Lung (tissue), 12 donors: ENCODE data around the gene TMEM178B. TPM values are rescaled to one million over a fixed set of nuclear protein-coding genes. Genes with fewer than 3 reads are reported as not detected.

Source experiments
- ATAC-seq: fragments of 200-7000 bp; cut with Tn5 transposase; one replicate; pipeline ENCODE4 v1.9.1; 2020; ENCODE audit warnings: moderate number of reproducible peaks; ENCODE audit not compliant: insufficient read depth, low FRiP score
- DNase-seq, 3 donors: peaks; one replicate each; pipeline ENCODE4 v3.0.0-alpha.2; 2013 to 2017
- H3K27ac ChIP-seq, 2 donors: one replicate each; pipeline ENCODE4 v1.5.1; 2013; ENCODE audit warnings: mild to moderate bottlenecking in 2 of 2, moderate library complexity in 2 of 2, control low read depth in 1 of 2, inconsistent platforms in 1 of 2, low read depth in 1 of 2, low read length in 1 of 2
- H3K27me3 ChIP-seq, 3 donors: one replicate each; pipeline ENCODE4 v1.5.1; 2013; ENCODE audit warnings: low read length in 2 of 3; ENCODE audit not compliant: control insufficient read depth in 3 of 3, insufficient read depth in 3 of 3
- H3K36me3 ChIP-seq, 4 donors: one replicate each; pipeline ENCODE4 v1.5.1; 2013; ENCODE audit warnings: low read length in 4 of 4, mild to moderate bottlenecking in 1 of 4, moderate library complexity in 1 of 4; ENCODE audit not compliant: control insufficient read depth in 4 of 4, insufficient read depth in 4 of 4
- H3K4me1 ChIP-seq, 5 donors: one replicate each; pipeline ENCODE4 v1.5.1; 2013; ENCODE audit warnings: low read length in 5 of 5, mild to moderate bottlenecking in 2 of 5, moderate library complexity in 1 of 5; ENCODE audit not compliant: control insufficient read depth in 5 of 5, insufficient read depth in 5 of 5
- H3K4me3 ChIP-seq: one replicate; pipeline ENCODE4 v1.5.1; 2013; ENCODE audit warnings: mild to moderate bottlenecking, control low read depth, moderate library complexity
- H3K9ac ChIP-seq, 2 donors: one replicate each; pipeline ENCODE4 v1.5.1; 2013; ENCODE audit warnings: low read length in 2 of 2, control low read depth in 1 of 2; ENCODE audit not compliant: insufficient read depth in 1 of 2
- H3K9me3 ChIP-seq, 4 donors: one replicate each; pipeline ENCODE4 v1.5.1; 2013; ENCODE audit warnings: low read length in 3 of 4, mild to moderate bottlenecking in 1 of 4, moderate library complexity in 1 of 4; ENCODE audit not compliant: control insufficient read depth in 4 of 4, insufficient read depth in 3 of 4
- CTCF ChIP-seq: IDR thresholded peaks from 2 replicates; pipeline ENCODE4 v1.5.1; 2012; ENCODE audit warnings: mild to moderate bottlenecking; ENCODE audit errors: control extremely low read depth, extremely low read depth
- WGBS, 2 donors: extraction: QIAGEN DNeasy Blood & Tissue Kit; methylation state at CpG; one replicate each; pipeline ENCODE4 v1.1.7; 2013; 5-methylcytosine and 5-hydroxymethylcytosine counted together
- polyA plus RNA-seq, 2 donors: library from polyadenylated mRNA; stranded (reverse); fragments of 200-250 nt; gene quantifications; one replicate each; pipeline ENCODE4 v1.2.1, GENCODE V29; 2013
- total RNA-seq, 2 donors: library from RNA; depleted of rRNA in 1 of 2; stranded (reverse); fragments of >200 nt in 1 of 2; gene quantifications; one replicate each; pipeline ENCODE4 v1.2.1, GENCODE V29; 2014 to 2021
- donor health status: control.
- donor health status: control.
- donor health status: Bipolar disorder and iron deficiency.
- donor health status: healthy.
- donor health status: DM: yes; HTN: yes; CAD: no.

TMEM178B gene
- total and polyA plus RNA-seq, 4 donors, result 0.04 to 2.4 (median 0.48) TPM

GRCh38 chr7:141358386-141358785 lies 284.5 kb downstream of the TMEM178B start:
- no peaks in the 10 kb centered on the region for H3K27me3 ChIP-seq
- no peak overlapping the region for H3K27ac ChIP-seq
- H3K4me1 ChIP-seq, result peaks cover 0 to 61% (median 0%) of the 10 kb centered on the region in 5 donors
- no peaks in the 10 kb centered on the region for H3K36me3 ChIP-seq
- DNase-seq (peak in 2 of 3 donors; percentile 52 to 73), ATAC-seq (no peak)
- H3K9ac ChIP-seq, result no peak overlapping the region
- no peaks in the 10 kb centered on the region for H3K9me3 ChIP-seq
- 65 to 73% methylated on average over 1 of the region's 1 CpG for WGBS, 2 donors
- TF ChIP-seq CTCF, result no peak
- H3K4me3 ChIP-seq, result no peak overlapping the region

- H3K27me3 ChIP-seq, result no peaks in the 10 kb centered on the region
- H3K27ac ChIP-seq, result no peak overlapping the region
- ATAC-seq, result no peak
- H3K9me3 ChIP-seq, result no peaks in the 10 kb centered on the region
- H3K36me3 ChIP-seq, result no peaks in the 10 kb centered on the region
- peaks cover 0 to 53% (median 0%) of the 10 kb centered on the region in 5 donors for H3K4me1 ChIP-seq
- 73 to 87% methylated on average over 3 of the region's 3 CpGs for WGBS, 2 donors
- TF ChIP-seq CTCF, result no peak
- no peak for DNase-seq
- H3K9ac ChIP-seq, result no peak overlapping the region
- H3K4me3 ChIP-seq, result no peak overlapping the region
These were observed 285.4 kb downstream of the TMEM178B start for GRCh38 chr7:141359262-141359661.

- ATAC-seq, result no peak
- Histone ChIP-seq H3K9me3 (no peaks in the 10 kb centered on the region), H3K27ac (no peak overlapping the region), H3K4me1 (peaks cover 0 to 47% (median 0%) of the 10 kb centered on the region in 5 donors), H3K9ac (no peak overlapping the region), H3K4me3 (no peak overlapping the region), H3K36me3 (no peaks in the 10 kb centered on the region), H3K27me3 (no peaks in the 10 kb centered on the region)
- WGBS, 2 donors, result 86 to 92% methylated on average over 5 of the region's 5 CpGs
- DNase-seq, result no peak
- TF ChIP-seq CTCF, result no peak
These were observed 286.0 kb downstream of the TMEM178B start for GRCh38 chr7:141359740-141360415.

GRCh38 chr7:141360416-141360760 lies 286.5 kb downstream of the TMEM178B start:
- H3K4me3 ChIP-seq, result no peak overlapping the region
- TF ChIP-seq CTCF, result no peak
- ATAC-seq (no peak), DNase-seq (no peak)
- WGBS, 2 donors, result 74 to 82% methylated on average over 3 of the region's 3 CpGs
- H3K9me3 ChIP-seq, result no peaks in the 10 kb centered on the region
- no peaks in the 10 kb centered on the region for H3K36me3 ChIP-seq
- H3K9ac ChIP-seq, result no peak overlapping the region
- peaks cover 0 to 42% (median 0%) of the 10 kb centered on the region in 5 donors for H3K4me1 ChIP-seq
- no peak overlapping the region for H3K27ac ChIP-seq
- H3K27me3 ChIP-seq, result no peaks in the 10 kb centered on the region
